T-helper 1 cell (primary cell): ENCODE data around the gene SMIM38.
A peak's percentile ranks its signal among the peaks of the same experiment; 100 is the strongest.

Experiments used
- DNase-seq, 5 donors: peaks; one replicate each; pipeline ENCODE4 v3.0.0-alpha.2; 2012 to 2020

The SMIM38 gene

GRCh38 chr11:69161117-69161407 lies 5.3 kb downstream of the SMIM38 start:
- DNase-seq: no peak

GRCh38 chr11:69162505-69162904 lies 6.8 kb downstream of the SMIM38 start:
- no peak for DNase-seq

DNA sequence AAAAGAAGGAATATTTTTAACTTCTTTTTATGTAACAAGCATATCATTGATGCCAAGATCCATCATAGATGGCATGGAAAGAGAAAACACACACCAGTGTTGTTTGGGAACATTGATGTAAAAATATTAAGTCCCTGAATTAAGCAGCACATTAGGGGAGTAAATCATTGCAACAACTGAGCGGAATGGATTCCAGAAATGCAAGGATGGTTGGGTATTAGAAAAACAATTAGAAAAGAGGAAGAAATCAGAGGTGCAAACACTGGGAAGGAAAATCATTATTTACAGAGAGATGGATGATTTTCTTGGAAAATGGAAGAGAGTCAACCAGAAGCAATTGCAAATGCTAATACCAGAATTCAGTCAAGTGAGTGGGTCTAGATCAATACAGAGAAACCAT lies 8.1 kb downstream of the SMIM38 start:
- no peak for DNase-seq

- DNase-seq: no peak
These were observed 9.1 kb downstream of the SMIM38 start for GRCh38 chr11:69164824-69165223.

DNA sequence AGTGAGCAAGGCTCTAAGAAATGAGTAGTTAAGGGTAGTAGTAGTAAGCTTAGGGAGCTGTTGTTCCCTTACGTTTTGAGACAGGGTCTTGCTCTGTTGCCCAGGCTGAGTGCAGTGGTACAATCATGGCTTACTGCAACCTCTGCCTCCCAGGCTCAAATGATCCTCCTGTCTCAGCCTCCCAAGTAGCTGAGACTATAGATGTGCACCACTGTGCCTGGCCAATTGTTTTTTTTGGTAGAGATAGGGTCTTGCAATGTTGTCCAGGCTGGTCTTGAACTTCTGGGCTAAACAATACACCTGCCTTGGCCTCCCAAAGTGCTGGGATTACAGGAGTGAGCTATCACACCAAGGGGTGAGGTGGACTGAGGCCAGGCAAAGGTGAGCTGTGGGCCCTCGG lies 10.0 kb downstream of the SMIM38 start:
- DNase-seq: no peak

DNA sequence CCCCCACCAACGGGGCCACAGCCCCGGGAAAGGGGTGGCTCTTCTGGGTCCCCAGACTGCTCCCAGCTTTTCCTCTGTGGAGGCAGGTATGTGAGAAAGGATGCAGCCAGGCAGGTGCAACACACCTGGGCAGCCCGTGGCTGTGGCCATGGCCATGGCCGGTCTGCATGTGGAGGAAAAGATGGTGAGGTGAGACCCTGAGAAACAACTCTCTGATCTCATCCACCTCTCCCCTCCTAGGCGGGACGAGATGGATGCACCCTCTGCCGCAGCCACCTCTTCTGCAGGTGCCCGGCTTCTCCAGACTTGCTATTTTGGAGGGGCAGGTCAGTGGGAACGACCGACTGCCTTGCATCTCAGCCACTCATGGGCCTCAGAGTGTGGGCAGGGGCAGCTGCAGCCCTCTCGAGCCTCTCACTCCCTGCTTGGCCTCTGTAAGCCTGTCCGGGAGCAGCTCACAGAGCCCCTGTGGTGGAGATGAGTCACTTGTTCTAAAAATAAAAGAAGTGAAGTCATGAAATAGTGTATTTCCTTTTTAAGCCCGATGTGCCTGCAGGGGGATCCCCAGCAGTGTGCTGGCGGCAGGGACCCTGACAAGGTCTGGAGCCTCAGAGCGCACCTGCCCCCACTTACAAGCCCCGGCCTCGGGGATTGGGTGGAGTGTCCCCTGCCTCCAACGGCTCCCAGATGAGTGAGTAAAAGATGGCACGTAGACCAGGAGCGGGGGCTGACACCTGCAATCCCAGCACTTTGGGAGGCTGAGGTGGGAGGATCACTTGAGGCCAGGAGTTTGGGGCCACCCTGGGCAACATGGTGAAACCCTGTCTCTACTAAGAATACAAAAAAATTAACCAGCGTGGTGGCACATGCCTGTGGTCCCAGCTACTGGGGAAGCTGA lies 10.7 kb downstream of the SMIM38 start:
- DNase-seq: peak in 1 of 5 donors; percentile 34

DNA sequence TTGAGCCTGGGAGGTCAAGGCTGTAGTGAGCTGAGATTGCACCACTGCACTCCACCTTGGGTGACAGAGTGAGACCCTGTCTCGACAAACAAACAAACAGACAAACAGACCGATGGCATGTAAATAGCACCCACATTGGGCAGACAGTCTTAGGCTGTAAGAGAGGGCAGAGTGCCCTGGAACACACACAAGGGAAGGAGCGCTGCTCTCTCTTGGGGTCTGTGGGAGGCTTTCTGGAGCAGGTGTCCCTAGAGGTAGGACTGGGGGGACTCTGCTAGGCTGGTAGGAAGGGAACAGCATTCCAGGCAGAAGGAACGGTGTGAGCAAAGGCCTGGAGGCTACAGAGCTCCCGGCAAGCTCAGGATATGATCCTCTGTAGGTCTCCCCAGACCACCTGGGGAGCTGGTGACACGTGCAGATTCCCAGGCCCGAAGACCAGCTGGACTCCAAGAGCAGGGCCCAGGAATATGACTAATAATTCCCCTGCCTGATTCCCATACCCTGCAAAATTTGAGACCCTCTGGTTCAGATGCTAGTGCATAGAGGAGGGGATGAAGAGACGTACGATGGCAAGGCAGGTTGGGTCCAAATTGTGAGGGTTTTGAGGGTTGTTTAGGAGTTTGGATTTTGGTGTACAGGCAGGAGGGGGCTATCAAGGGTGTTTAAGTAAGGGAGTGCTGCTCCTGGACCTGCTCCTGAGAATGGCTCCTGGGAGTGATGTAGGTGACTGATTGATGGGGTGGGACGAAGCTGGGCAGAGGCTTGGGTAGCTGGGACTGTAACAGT lies 11.6 kb downstream of the SMIM38 start:
- no peak for DNase-seq

DNA sequence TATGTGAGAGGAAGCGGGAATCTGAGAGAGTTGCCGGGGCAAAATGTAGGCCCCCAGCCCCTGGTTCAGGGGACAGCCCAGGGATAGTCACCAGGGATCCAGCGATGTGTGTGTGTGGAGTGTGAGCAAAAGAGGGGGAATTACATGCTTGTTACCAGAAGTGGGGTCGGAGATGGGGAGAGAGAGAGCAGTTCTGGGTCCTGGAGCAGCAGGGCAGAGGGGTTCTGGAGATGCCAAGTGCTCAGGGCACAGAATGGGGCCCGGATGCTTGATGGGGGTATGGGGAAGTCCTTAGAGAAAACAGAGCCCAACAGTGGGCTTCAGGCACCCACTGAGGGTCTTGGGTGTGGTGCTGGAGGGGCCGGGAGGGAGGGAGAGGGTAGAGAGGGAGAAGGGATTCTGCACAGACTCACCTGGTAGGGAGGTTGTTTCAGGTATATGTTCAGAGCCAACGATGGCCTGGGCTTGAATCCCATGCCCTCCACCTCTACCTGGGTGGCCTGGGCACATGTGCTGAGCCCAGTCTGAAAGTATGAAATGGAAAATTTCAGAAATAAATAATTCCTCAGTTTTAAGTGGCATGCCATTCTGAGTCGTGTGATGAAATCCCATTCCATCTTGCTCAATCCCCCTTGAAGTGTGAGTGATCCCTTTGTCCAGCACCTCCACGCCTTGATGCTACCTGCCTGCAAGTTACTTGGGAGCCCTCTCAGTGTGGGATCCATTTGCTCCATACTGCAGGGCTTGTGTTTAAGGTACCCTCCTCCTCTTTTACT lies 12.4 kb downstream of the SMIM38 start:
- DNase-seq: no peak

DNA sequence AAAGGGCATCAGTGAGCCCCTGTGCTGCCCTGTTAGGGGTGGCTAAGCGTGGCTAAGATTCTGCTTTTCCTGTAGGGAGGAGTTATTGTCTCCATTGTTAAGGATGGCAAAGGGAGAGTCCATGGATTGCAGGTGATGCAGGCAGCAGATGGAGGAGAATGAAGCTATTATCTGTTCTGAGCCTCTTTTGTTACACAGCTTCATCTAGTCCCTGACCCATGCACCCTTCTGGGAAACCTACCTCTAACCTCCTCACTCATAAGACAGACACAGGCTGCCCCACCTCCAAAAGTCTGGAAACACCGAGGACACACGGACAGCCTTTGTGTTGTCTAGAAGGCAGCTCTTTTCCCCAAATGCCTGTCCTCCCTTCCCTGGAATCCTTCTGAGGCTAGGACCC lies 13.7 kb downstream of the SMIM38 start:
- DNase-seq: no peak

- no peak for DNase-seq
These were observed 15.0 kb downstream of the SMIM38 start for GRCh38 chr11:69170704-69171103.

GRCh38 chr11:69171476-69172240 lies 15.9 kb downstream of the SMIM38 start:
- no peak for DNase-seq

GRCh38 chr11:69172674-69173073 lies 16.9 kb downstream of the SMIM38 start:
- no peak for DNase-seq

GRCh38 chr11:69173331-69173730 lies 17.6 kb downstream of the SMIM38 start:
- DNase-seq: no peak

DNA sequence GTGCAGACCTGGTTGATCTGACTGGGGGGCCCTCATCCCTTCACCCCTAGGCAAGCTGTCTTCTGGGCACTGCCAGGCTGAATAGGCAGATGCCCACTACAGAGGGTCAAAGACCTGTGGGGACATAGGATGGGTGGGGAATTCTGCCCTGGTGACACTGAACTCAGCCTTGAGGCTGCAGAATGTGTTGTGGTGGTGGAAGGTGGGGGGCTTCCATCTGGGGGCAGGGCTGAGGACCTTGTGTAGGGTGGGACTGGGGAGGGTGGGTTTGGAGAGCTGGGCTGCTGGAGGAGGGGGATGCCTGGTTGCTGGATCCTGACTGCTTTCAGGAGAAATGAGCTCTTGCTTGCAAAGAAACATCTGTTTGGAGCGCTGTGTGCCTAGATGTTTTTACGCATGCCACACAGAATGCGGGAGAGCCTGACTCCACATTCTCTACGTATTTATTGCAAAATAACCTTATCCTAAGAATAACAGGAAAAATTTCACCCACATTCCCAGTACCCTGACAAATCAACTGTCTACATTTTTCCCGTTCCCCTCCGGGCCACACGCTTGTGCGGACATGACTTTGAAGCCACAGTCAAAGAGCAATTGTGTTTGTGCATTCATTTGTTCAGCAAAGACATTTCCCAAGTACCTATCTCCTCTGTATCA lies 18.3 kb downstream of the SMIM38 start:
- no peak for DNase-seq

DNA sequence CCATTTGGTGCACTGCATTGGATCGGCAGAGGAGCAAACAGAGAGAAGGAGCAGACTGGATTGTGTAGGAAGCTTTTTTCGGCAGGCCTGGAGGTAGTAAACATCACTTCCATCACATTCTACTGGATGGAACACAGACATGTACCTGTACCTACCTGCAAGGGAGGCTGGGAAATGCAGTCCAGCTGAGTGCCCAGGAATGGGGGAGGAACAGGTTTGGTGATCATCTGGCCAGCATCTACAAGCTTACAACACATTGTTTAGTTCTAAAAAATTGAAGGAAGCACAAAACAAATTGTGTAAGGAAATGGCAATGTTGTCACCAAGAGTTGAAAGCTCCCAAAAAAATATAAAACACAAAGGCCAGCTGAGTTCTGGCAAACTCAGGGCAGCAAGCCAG lies 19.1 kb downstream of the SMIM38 start:
- DNase-seq: no peak

DNA sequence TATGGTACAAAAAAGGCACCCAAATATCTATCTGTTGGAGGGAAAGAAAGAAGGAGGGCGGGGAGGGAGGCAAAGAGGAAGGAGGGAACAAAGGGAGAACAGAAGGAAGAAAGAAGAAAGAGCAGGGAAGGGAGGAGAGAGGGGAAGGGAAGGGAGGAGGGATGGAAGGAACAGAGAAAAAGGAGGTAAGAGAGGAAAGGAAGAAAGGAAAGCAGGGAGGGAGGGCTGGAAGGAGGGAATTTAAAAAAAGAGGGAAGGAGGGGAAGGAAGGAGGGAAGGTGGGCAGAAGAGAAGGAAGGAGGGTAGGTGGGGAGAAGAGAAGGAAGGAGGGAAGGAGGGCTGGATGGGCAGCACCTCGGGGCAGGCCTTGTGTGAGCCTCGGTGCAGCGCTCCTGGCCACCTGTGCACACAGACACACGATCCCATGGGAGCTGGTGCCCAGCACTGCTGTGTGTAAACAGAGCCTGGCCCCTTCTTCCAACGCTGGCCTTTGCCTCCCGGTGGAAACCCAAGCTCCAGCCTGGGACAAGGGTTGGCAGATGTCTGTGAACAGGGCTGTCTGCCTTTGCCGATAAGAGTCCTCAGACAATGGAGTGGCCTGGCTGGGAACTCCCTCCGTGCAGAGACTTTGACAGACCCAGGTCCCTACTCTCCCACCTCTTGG lies 23.2 kb downstream of the SMIM38 start:
- DNase-seq: no peak

GRCh38 chr11:69180226-69180625 lies 24.5 kb downstream of the SMIM38 start:
- no peak for DNase-seq

GRCh38 chr11:69180726-69181125 lies 25.0 kb downstream of the SMIM38 start:
- no peak for DNase-seq

- no peak for DNase-seq
These were observed 27.9 kb downstream of the SMIM38 start for GRCh38 chr11:69183613-69184012.

- no peak for DNase-seq
These were observed 30.9 kb downstream of the SMIM38 start for GRCh38 chr11:69186316-69187260.
